ENCODE results near the gene RAB12.

Gene RAB12

DNA sequence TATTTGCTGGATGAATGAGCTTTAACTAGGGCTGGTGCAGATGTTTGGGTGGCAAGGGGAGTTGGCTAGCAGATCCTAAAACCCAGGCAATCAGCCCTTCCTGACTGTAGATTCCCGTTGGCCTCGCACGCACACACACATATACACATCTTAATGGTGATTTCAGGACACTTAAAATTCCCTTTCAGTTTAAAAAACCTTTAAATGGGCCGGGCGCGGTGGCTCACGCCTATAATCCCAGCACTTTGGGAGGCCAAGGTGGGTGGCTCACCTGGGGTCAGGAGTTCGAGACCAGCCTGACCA lies 76.6 kb downstream of the RAB12 start:
- DNase-seq, result no peak

GRCh38 chr18:8686611-8687010 lies 77.4 kb downstream of the RAB12 start:
- no peak for DNase-seq

- DNase-seq, result no peak
Observed at GRCh38 chr18:8688216-8688800, 79.1 kb downstream of the RAB12 start.

- no peak for DNase-seq
Observed at GRCh38 chr18:8688816-8689215, 79.6 kb downstream of the RAB12 start.

Data from activated naive CD4-positive, alpha-beta T cell treated with Interleukin-2 at 50 U/mL for 16 hours (primary cell).